Activated CD8-positive, alpha-beta T cell treated with anti-CD3 and anti-CD28 coated beads for 36 hours (primary cell): Measurements from ENCODE around the gene DUSP14. TPM values are rescaled to one million over a fixed set of nuclear protein-coding genes. Genes with fewer than 3 reads are reported as not detected.

Experiments
- ATAC-seq: fragments of 200-7000 bp; cut with Tn5 transposase; one replicate; pipeline ENCODE4 v1.10.0; 2021; ENCODE audit warnings: mild to moderate bottlenecking, moderate library complexity
- CTCF ChIA-PET: fragments of 350-600 bp; sonication (Branson Sonifier 250); formaldehyde crosslinking; loops from one replicate; lab custom pipeline; 2021; ENCODE audit warnings: antibody characterized with exemption; lab: Charles Lee
- POLR2A ChIA-PET: fragments of 350-600 bp; sonication (Branson Sonifier 250); formaldehyde crosslinking; loops from one replicate; lab custom pipeline; 2021; ENCODE audit warnings: antibody characterized with exemption; lab: Charles Lee
- DNase-seq: peaks from one replicate; pipeline ENCODE4 v3.0.0-alpha.2; 2020
- H3K27ac Mint-ChIP-seq: one replicate; pipeline ENCODE4 v1.8.0; 2021; ENCODE audit warnings: mild to moderate bottlenecking, mixed read lengths
- H3K27me3 Mint-ChIP-seq: one replicate; pipeline ENCODE4 v1.8.0; 2021; ENCODE audit warnings: mixed read lengths
- H3K36me3 Mint-ChIP-seq: one replicate; pipeline ENCODE4 v1.8.0; 2021; ENCODE audit warnings: low read depth, mixed read lengths
- H3K4me1 Mint-ChIP-seq: one replicate; pipeline ENCODE4 v1.8.0; 2021; ENCODE audit warnings: low read depth, mixed read lengths
- H3K4me3 Mint-ChIP-seq: one replicate; pipeline ENCODE4 v1.8.0; 2021; ENCODE audit warnings: mild to moderate bottlenecking, moderate library complexity, mixed read lengths
- H3K9me3 Mint-ChIP-seq: one replicate; pipeline ENCODE4 v1.8.0; 2021; ENCODE audit warnings: mixed read lengths
- CTCF ChIP-seq: fragments of 200-600 bp; IDR thresholded peaks from one replicate; pipeline ENCODE4 v1.8.0; 2022; ENCODE audit warnings: antibody characterized with exemption, mild to moderate bottlenecking
- intact Hi-C: fragments of 100-400 bp; cut with micrococcal nuclease; formaldehyde crosslinking; loops from one replicate; pipeline ENCODE4 v1.10.0; 2022
- total RNA-seq, 2 experiments: library from RNA; stranded (reverse); gene quantifications; one replicate each; pipeline ENCODE4 v1.2.3, GENCODE V29; 2021

Gene DUSP14
- total RNA-seq, 2 experiments from 2014 or later, result 13.3 to 15.5 TPM

- no peaks in the 10 kb centered on the region for H3K27me3 Mint-ChIP-seq
- ATAC-seq (no peak), DNase-seq (no peak)
- H3K36me3 Mint-ChIP-seq, result no peaks in the 10 kb centered on the region
- H3K9me3 Mint-ChIP-seq, result no peaks in the 10 kb centered on the region
- TF ChIP-seq CTCF, result no peak
- no peak overlapping the region for H3K4me3 Mint-ChIP-seq
- intact Hi-C loops, result no loop called here
- ChIA-PET CTCF (interaction anchor here (1.2 kb wide), 1 partner anchor 121 kb away, joined by 3 read pairs; no protein-coding TSS in a partner anchor), POLR2A (interaction anchor here (0.6 kb wide), 1 partner anchor 56 kb away, joined by 3 read pairs; no protein-coding TSS in a partner anchor)
- no peak overlapping the region for H3K27ac Mint-ChIP-seq
- H3K4me1 Mint-ChIP-seq, result peaks cover 40% of the 10 kb centered on the region
Observed at GRCh38 chr17:37494401-37494831, 4.7 kb downstream of the DUSP14 start.

GRCh38 chr17:37494971-37495370 lies 5.3 kb downstream of the DUSP14 start:
- ChIA-PET CTCF (interaction anchor here (1.2 kb wide), 1 partner anchor 121 kb away, joined by 3 read pairs; no protein-coding TSS in a partner anchor), POLR2A (no interaction called here)
- Mint-ChIP-seq H3K4me1 (peaks cover 40% of the 10 kb centered on the region), H3K4me3 (no peak overlapping the region), H3K27me3 (no peaks in the 10 kb centered on the region), H3K36me3 (no peaks in the 10 kb centered on the region), H3K27ac (no peak overlapping the region), H3K9me3 (no peaks in the 10 kb centered on the region)
- DNase-seq, result no peak
- intact Hi-C loops, result no loop called here
- TF ChIP-seq CTCF, result no peak
- no peak for ATAC-seq

- intact Hi-C loops, result no loop called here
- ChIA-PET CTCF (interaction anchor here (0.7 to 1.4 kb wide), 2 partner anchors 12 to 127 kb away, joined by 3 read pairs; no protein-coding TSS in a partner anchor), POLR2A (interaction anchor here (0.9 kb wide), 1 partner anchor 51 kb away, joined by 3 read pairs; no protein-coding TSS in a partner anchor)
- H3K27me3 Mint-ChIP-seq, result no peaks in the 10 kb centered on the region
- H3K9me3 Mint-ChIP-seq, result no peaks in the 10 kb centered on the region
- peaks cover 3% of the 10 kb centered on the region for H3K4me1 Mint-ChIP-seq
- TF ChIP-seq CTCF, result no peak
- no peak overlapping the region for H3K27ac Mint-ChIP-seq
- no peak for DNase-seq
- no peak for ATAC-seq
- H3K36me3 Mint-ChIP-seq, result no peaks in the 10 kb centered on the region
- H3K4me3 Mint-ChIP-seq, result no peak overlapping the region
Observed at GRCh38 chr17:37500378-37500777, 10.7 kb downstream of the DUSP14 start.

- CTCF ChIA-PET, result interaction anchor here (0.7 kb wide), 1 partner anchor 985 kb away, joined by 3 read pairs; no protein-coding TSS in a partner anchor
- ATAC-seq (no peak), DNase-seq (no peak)
- H3K27me3 Mint-ChIP-seq, result no peaks in the 10 kb centered on the region
- peaks cover 5% of the 10 kb centered on the region for H3K4me1 Mint-ChIP-seq
- POLR2A ChIA-PET, result interaction anchor here (0.6 kb wide), 1 partner anchor 66 kb away, joined by 3 read pairs; no protein-coding TSS in a partner anchor
- intact Hi-C loops, result no loop called here
- H3K36me3 Mint-ChIP-seq, result no peaks in the 10 kb centered on the region
- no peak for TF ChIP-seq CTCF
- H3K4me3 Mint-ChIP-seq, result no peak overlapping the region
- H3K27ac Mint-ChIP-seq, result no peak overlapping the region
- no peaks in the 10 kb centered on the region for H3K9me3 Mint-ChIP-seq
Observed at GRCh38 chr17:37502009-37502936, 12.6 kb downstream of the DUSP14 start.

- ChIA-PET CTCF (no interaction called here), POLR2A (no interaction called here)
- no peak overlapping the region for H3K4me3 Mint-ChIP-seq
- DNase-seq (no peak), ATAC-seq (no peak)
- H3K36me3 Mint-ChIP-seq, result no peaks in the 10 kb centered on the region
- H3K4me1 Mint-ChIP-seq, result peaks cover 5% of the 10 kb centered on the region
- no peaks in the 10 kb centered on the region for H3K27me3 Mint-ChIP-seq
- no peaks in the 10 kb centered on the region for H3K9me3 Mint-ChIP-seq
- intact Hi-C loops, result no loop called here
- TF ChIP-seq CTCF, result no peak
- H3K27ac Mint-ChIP-seq, result no peak overlapping the region
Observed at GRCh38 chr17:37503148-37503547, 13.5 kb downstream of the DUSP14 start.
